ENCODE measurements around the gene CCDC91.

The CCDC91 gene

DNA sequence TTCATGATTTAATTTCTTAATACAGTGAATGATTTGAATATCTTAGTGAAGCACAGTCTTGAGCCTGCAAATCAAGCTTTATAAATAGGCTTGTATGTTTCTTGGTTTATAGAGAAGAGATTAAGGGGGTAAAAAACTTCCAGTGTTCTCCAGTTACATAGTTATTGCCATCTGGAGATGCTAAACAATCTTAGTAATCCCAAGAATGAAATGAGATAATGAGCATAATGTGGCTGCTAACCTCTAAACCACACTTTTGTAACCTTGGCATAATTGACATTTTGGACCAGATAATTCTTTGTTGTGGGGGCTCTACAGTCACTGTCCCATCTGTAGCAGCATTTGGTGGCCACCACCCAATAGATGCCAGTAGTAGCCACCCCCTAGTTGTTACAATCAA, 316.8 kb downstream of the CCDC91 start:
- no peak for DNase-seq
- intact Hi-C loops (cut with DNase I) = no loop called here

DNA sequence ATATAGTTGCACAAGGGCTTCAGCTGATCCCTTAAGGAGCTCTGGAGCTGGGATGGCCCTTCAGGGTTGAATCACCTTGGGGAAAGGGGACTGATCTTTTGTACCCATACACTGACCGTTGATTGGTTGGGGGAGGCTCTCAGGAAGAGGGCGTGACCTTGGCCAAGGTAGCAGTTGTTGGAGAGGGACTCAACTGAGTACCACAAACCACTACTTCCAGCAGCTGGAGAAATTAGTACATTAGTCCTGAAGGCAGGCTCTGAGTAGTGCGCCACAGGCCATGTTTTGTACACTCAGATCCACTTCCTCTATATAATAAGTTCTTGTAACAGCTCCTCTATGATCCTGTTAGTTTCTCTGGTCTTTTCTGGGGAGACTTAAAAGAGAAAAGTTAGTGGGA, 317.6 kb downstream of the CCDC91 start:
- DNase-seq = peak in 1 of 10 donors; percentile 15
- intact Hi-C loops (cut with DNase I) = no loop called here

DNA sequence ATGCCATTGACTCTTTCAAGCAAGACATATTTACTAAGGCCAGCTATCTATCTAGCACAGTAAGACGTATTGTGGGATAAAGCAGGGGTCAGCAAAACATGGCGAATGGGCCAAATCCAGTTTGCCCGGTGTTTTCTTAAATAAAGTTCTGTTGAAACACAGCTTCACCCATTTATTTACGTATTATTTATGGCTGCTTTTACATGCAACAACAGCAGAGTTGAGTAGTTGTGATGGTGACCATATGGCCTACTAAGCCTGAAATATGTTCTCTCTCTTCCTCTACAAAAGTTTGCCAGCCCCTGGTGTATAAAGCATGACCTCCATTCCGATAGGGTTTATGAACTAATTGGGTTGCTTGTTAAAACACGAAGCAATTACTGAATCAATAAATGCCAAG, 322.1 kb downstream of the CCDC91 start:
- intact Hi-C loops (cut with DNase I) = no loop called here
- DNase-seq = no peak

DNA sequence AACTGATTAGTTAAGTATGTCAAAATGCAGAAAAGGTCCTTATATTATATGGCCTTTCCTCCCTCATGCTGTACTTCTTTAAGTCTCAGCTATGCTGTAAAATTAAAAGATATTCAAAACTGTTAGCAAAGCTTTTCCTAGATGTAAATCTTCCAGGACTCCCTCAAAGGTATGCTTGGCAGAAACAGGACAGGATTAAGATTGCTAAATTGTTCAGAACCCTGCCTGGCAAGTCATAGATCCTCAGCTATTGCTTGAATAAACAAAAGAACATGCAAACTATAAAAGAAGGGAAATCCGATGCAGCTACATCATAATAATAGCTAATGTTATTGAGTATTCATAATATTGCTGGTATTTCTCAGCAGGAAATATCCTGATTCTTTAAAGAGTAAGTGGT, 322.6 kb downstream of the CCDC91 start:
- no peak for DNase-seq
- intact Hi-C loops (cut with DNase I) = no loop called here

DNA sequence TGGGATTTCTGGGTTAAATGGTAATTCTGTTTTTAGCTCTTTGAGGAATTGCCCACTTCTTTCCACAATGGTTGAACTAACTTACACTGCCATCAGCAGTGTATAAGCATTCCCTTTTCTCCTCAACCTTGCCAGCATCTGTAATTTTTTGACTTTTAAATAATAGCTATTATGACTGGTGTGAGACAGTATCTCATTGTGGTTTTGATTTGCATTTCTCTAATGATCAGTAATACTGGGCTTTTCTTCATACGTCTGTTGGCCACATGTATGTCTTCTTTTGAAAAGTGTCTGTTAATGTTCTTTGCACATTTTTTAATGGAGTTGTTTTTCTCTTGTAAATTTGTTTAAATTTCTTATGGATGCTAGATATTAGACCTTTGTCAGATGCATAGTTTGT, 323.7 kb downstream of the CCDC91 start:
- intact Hi-C loops (cut with DNase I) = no loop called here
- DNase-seq = no peak

DNA sequence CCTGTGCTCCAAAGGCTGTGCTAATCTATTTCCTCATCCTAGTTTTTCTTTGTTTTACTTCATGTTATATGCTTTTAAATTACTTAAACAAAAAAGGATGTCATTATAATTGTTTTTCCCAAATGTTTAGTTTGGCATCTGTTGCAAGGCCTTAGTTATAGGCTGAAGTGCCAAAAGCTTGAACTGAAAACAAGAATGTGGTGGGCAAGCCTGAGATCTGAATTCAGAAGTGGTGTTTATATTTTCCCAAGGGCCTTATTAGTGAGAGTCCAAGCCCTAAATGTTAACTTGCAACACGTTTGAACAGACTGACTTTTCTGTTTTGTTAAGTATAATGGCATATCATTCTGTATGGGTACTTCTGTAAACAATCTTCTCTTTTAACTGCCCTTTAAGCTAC, 326.8 kb downstream of the CCDC91 start:
- no peak for DNase-seq
- intact Hi-C loops (cut with DNase I) = no loop called here

DNA sequence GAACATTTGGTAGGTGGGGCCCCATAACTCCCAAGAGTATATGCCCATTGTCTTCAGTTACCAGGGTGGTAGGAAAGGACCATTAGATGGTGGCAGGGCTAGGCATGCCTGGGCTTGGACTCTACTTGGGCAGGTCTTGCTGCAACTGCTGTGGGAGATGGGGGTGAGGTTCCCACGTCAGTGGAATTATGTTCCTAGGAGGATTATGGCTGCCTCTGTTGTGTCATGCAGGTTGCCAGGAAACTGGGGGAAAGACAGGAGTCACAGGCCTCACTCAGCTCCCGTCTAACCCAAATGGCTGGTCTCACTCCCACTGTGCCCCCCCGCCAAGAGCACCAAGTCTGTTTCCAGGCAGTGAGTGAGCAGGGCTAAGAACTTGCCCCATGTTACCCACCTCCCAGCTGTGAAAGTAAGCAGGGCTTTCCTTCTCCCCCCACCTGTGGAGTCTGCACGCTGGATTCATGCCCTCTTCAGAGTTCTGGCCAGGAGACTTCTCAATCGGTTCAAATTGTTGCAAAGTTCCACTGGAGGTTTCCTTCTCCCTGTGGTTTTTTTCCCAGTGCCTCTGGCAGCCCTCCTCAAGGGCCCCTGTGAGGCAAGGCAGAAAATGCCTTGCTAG, 337.5 kb downstream of the CCDC91 start:
- intact Hi-C loops (cut with DNase I) = no loop called here
- DNase-seq = peak in 1 of 10 donors; percentile 40

DNA sequence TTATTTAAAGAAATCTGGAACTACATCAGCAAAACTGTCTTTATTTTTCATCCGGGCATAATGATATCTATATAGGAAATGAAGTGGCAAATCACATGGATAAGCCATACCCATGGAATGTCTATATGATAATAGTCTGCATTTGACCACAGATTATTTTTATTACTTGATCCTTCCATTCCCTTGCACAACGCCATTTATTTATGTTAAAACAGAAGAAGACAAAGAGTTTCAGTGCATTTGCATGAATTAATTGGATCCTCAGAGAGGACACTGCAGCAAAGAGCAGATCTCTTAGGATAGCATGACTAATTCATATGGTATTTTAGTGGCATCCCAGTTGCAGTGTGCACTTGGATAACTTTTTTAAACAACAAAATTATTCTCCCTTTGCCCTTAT, 345.0 kb downstream of the CCDC91 start:
- intact Hi-C loops (cut with DNase I) = no loop called here
- DNase-seq = no peak

DNA sequence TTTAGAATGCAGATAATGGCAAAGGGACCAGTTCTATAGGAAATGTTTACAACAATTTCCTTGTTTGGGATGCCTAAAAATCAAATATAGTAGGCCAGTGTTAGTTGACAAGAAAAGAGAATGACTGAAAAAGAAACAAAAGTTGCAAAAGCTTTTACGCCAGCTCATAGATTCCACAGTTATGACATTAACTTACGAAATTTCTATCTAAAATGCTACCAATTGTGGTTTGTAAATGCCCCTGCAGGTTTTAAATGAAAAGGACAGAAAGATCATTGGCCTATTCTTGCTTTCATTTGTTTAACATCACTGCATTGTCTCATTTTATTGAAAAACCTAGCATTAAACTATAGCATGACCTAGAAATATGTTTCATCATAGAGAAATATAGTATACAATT, 345.8 kb downstream of the CCDC91 start:
- no peak for DNase-seq
- intact Hi-C loops (cut with DNase I) = no loop called here

DNA sequence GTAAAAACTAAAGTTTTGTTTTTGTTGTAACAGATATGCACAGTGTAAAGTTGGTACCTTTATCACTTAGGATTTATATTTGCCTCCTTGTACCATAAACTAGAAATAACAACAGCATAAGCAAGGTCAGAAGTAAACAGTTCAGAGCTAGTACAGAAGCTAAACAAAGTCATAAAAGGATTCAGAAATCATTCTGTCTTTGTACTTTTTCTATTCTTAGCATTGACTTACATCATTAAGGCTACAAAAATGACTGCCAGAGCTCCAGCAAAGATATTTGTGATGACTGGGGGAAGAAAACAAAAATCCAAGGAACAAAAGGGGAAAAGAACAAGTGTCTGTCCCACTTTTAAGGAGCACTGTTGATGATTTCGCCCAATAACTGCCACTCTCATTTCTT, 347.2 kb downstream of the CCDC91 start:
- intact Hi-C loops (cut with DNase I) = no loop called here
- no peak for DNase-seq

DNA sequence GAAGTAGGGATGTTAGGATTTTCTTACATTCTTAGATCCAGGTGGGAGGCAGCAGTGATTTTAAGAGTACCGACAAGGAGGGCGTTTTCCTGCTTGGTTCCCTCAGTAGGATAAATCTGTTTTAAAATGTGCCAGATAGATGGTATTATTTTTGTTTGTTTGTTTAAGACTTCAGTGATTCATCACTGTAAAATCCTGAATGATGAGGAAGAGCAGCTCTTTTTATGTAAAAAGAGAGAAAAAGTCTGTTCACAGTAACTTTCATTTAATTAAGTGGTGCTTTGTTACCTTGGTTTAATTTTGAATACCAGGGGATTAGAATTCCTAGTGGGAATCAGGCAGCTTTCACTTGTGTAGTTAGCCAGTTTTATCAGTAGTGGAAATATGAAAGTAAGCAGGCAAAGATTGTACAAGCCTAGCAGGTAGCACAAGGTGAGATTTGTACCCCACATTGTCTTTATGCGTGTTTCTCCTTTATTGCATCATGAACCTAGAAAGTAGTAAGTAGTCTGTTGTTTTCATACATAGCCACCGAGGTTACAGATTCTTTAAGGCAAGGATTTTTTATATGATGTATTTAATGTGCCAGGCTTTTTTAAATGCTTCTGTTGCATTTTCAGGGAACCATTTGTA, 349.6 kb downstream of the CCDC91 start:
- intact Hi-C loops (cut with DNase I) = no loop called here
- DNase-seq = no peak

DNA sequence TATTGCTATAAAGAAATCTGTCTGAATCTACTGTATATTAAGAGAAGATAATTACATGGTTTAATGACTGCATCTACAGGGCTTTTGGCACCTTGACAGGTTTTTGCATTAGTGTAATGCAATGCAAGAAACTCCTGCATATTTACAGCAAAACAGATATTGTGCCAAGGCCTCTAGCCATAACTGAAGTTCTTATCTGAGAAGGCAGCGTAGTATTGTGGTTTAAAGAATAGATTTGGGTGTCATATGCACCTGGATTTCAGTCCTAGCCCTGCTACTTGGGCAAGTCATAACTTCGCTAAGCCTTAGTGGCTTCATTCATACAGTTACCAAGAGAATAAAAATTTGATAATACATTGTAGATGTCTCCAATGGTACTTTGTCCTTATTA, 350.1 kb downstream of the CCDC91 start:
- intact Hi-C loops (cut with DNase I) = no loop called here
- no peak for DNase-seq

DNA sequence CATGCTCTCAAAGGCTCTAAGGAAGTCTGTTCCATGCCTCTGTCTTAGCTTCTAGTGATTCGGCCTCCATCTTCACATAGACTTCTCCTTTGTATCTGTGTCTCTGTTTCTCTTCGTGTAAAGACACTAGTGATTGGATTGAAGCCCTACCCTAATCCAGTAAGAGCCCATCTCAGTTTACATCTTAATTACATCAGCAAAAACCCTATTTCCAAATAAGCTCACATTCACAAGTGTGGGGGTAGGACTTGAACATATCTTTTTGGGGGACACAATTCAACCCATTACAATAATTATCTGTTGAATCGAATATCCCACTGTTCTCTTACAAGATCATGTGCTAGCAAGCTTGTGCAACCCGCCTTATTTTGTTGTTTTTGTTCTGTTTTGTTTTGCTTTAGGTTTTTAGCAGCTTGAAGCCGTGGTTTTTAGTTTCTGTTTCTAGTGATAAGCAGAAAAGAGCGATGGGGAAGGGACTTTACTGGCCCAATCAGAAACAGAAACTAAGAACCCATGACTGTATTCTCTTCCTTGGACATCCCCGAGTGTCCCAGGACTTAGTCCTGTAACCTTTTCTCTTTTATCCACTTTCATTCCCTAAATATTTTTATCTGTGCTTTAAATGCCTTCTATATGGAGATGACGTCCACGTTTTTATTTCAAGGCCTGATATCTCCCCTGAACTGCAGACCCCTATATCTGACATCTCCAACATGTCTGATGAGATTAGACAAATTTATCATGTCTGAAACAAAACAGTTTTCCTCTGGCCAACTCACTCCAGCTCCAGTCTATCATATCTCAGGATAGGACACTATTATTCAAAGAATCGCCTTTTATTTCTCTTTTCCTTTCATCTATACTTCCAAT, 353.0 kb downstream of the CCDC91 start:
- no peak for DNase-seq
- intact Hi-C loops (cut with DNase I) = no loop called here

DNA sequence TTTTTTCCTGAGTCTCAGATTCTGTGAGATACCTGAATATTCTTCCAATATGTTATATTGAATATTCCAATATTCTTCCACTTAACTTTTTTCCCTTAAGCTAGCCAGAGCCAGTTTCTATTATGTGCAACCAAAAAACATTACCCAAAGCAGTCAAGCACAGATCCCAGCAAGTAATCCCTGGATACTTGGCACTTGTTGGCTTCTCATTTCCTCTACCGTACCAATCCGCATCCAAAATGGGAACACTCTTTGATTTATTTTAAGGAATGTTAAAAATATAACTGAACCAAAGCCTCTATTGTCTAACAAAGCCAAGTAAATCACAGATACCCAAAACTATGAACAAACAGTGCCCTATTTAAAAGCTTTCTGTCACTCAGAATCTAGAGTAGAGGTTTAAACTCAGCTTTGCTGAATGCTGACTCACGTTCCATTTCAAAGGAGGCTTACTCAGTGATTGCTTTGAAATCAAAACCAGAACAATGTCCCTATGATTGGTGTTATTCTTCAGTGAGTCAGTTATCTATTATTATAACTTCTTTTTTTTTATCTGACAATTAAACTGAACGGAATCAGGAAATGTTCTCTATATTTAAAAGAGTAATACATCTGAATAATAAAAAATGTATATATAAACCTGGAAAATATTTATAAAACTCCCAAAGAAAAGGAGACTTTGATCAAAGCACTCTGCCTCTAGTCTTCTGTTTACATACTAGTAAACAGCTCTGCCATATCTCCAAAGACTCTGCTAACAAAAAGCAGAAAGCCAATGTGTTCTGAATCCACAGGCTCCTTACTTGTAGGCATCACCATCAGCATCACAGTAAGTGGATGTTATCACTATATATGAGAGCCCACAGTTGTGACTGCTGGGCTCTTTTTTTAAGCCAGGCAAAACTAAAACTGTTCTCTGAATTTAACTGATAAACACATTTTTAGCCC, 360.8 kb downstream of the CCDC91 start:
- no peak for DNase-seq
- intact Hi-C loops (cut with DNase I) = no loop called here

DNA sequence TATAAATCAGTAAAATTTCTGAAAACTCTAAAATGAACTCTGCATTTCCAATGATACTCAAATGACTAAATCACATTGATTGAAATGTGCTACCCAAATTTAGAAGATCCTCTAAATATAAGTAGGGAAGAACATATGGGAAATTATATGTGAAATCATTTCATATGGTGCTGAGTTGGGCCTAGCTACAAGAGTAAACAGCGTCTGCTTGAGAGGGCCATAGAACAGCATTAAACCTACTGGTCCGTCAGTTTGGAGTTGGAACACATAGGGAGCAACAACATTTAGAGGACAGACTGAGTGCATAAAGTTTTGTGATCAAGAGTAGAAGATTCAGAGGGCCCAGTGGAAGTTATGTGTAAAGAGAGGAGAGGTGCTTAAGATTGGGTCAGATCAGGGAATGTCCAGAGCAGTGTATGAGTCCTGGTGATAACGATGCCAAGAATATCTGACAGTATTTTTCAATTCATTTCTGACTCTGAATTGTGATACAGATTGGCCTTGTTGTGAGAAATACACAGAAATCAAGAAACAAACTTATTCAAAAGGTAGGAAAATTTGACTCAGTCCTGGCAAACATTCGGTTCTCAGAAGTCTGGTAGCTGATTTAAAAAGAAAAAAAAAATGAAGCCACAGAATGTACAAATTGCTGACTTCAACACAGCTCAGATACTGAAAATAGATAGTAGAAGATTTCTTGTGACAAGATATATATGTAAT, 362.2 kb downstream of the CCDC91 start:
- intact Hi-C loops (cut with DNase I) = no loop called here
- no peak for DNase-seq

DNA sequence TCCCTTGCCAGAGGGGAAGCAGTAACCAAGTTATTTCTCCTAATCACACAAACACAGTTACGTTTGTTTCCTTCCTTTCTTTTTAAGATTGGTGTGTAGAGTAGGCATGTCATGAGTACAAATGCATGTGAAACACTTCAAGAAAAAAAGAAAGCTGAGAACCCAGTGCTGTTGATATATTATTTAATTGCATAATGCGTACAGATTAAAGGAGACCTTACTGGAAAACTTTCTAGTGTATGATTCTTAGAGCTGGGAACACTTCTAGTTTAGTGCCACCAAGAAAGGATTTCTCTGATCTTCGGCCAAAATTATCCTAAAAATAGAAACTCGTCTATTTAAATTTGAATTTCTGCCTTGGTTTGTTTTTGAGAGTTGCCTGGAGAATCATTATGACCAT, 365.5 kb downstream of the CCDC91 start:
- intact Hi-C loops (cut with DNase I) = no loop called here
- no peak for DNase-seq

DNA sequence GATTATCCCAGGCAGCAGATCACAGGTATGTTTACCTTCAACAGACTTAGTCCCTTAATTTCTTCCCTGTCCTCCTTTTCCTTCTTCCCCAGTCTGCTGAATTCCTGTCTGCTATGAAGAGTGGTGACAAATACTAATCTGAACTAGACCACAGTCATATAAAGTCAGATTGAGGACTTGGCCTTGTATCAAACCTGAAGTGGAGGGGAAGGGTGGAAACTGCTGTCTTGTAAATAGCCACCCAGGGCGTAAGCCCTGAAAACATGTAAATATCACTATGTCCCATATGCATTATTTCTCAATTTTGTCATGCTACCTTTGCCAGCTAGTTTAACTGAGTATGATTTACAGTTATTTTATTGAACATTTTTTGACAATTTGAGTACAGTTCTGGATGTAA, 368.0 kb downstream of the CCDC91 start:
- intact Hi-C loops (cut with DNase I) = no loop called here
- no peak for DNase-seq

DNA sequence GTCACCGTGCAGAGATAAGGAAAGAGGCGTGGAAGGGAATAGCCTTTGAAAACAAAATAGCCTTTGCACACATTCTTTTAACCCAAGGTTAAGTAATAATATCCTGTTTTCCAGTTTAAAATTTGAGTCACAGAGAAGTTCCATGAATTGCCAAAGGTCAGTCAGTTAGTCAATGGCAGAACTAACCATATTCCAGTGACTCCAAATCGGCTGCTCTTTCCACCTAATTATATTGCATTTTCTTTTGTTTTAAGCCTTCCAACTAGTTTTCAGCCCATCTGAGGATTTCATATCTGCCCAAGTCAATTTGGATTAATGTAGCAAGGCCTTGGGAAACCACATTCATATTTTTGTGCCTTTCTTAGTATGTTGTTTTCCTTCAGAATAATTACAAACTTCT, 373.0 kb downstream of the CCDC91 start:
- intact Hi-C loops (cut with DNase I) = no loop called here
- DNase-seq = no peak

DNA sequence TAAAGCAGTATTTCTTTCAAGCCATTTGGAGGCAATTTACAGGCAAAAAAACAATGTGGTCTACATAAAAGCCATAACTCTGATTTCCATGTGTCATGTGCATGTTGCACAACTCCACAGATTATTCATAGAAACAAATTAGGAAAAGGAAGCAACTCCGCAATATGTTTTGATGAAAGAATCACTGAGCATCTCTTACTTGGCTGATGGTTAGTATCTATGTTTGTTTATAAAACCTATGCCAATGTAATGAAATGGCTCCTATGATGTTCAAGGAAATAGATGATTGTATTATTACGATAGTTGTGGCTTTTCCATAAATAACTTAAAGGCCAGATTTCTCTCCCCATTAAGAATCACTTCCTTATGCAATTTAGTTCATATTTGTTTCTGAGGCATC, 373.7 kb downstream of the CCDC91 start:
- intact Hi-C loops (cut with DNase I) = no loop called here
- DNase-seq = no peak

DNA sequence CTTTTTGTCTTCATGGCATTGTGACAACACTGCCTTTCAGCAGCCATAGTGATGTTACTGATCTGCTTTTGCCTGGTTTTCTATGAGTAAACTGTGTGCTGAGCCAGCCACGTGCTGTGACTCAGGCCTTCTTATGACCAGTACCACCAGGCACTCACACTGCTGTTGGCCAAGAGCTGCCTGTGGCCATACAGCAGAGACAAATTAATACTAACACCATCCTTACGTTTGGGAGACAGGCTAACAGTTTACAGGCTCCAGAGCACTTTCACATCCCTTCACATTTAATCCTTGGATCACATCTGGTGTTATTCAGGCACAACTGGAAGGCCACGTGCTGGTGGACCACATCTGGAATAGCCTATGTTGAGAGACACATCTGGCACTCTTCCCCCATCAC, 377.9 kb downstream of the CCDC91 start:
- intact Hi-C loops (cut with DNase I) = no loop called here
- DNase-seq = no peak
